ENCODE data around the gene GRIA1. TPM values are rescaled to one million over a fixed set of nuclear protein-coding genes. Genes with fewer than 3 reads are reported as not detected.

GRIA1 gene
- total RNA-seq, 4 donors from 2014 or later = 0.12 to 0.19 TPM; not detected in 2

DNA sequence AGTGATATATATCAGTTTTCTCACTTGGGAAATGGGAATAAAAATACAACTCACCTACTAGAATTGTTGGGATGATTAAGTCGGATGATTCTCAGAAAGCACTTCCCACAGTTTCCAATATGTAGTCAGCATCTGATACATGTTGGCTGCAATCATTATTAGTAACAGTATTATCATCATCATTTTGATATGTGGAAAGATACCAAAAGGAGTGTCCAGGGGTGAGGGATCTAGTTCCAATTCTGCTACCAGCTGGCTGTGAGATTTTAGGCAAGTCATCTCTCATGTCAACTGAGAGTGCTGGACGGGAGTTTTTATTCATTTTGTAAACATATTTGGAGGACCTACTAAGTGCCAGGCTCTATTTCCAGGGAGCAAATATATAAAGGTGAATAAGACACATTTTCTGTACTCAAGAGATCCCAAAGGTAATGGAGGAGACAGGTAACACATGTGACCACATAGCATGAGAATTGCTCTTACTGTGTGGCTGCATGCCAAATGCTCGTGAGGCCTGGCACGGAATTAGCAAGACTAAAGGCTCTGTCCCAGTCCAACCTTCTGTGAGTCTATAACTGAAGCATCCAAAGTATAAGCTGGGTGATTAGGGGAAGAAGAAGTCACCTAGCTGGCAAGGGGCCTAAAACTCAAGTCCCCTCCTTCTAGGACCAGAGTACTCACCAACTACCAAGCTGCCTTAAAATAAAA lies 83.0 kb downstream of the GRIA1 start:
- H3K36me3 ChIP-seq = no peaks in the 10 kb centered on the region
- intact Hi-C loops (cut with DNase I) = no loop called here
- H3K4me1 ChIP-seq = no peaks in the 10 kb centered on the region
- H3K27ac ChIP-seq = no peak overlapping the region
- DNase-seq = no peak
- TF ChIP-seq, protein P1, sequence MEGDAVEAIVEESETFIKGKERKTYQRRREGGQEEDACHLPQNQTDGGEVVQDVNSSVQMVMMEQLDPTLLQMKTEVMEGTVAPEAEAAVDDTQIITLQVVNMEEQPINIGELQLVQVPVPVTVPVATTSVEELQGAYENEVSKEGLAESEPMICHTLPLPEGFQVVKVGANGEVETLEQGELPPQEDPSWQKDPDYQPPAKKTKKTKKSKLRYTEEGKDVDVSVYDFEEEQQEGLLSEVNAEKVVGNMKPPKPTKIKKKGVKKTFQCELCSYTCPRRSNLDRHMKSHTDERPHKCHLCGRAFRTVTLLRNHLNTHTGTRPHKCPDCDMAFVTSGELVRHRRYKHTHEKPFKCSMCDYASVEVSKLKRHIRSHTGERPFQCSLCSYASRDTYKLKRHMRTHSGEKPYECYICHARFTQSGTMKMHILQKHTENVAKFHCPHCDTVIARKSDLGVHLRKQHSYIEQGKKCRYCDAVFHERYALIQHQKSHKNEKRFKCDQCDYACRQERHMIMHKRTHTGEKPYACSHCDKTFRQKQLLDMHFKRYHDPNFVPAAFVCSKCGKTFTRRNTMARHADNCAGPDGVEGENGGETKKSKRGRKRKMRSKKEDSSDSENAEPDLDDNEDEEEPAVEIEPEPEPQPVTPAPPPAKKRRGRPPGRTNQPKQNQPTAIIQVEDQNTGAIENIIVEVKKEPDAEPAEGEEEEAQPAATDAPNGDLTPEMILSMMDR (IDR thresholded peaks at IDR 0.05) = no peak
- TF ChIP-seq POLR2A (IDR thresholded peaks at IDR 0.05) = no peak
- no peak overlapping the region for H3K4me3 ChIP-seq
- H3K9me3 ChIP-seq = no peaks in the 10 kb centered on the region
- 54 to 74% methylated on average over 4 of the region's 4 CpGs for WGBS, 2 donors
- H3K27me3 ChIP-seq = no peaks in the 10 kb centered on the region

DNA sequence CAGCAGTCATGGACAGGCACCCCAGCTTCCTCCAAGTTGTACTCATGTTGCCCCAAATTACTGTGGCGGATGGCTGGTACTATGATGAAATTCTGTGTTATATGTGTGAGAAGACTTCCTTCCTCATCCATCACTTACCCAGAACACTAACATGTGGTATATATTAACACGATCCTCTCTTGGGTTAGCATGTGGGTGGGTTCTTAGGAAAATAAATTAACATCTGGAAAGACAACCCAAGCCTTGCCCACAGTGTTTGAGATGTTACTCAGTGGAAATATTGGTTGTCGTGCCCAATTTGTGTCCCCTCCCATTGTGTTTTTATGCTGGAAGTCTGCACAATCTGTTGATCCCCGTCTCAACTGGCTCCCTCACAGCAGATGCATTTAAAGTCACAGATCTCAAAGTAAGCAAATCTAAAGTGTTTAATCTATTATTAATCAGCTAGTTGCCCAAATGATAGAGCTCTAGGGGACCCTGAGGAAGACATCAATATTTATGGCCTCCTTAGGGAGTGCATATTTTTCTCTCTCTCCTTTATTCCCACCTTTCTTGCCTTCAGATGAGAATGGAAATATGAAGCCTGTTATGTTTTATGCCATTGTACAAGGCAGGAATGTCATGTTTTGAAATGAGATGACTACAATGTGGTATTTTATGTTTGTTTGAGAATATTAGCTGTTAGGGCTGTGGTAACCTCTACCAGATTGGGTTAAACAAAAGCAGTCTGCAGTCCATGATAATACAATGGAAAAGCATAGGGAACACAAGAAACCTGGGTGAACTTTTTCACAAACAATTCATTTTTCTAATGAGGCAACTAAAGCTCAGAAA lies 93.9 kb downstream of the GRIA1 start:
- Histone ChIP-seq H3K4me1 (no peaks in the 10 kb centered on the region), H3K4me3 (no peak overlapping the region), H3K27ac (no peak overlapping the region), H3K36me3 (no peaks in the 10 kb centered on the region), H3K27me3 (no peaks in the 10 kb centered on the region), H3K9me3 (no peaks in the 10 kb centered on the region)
- WGBS, 2 donors = 46 to 47% methylated on average over 4 of the region's 4 CpGs
- TF ChIP-seq, protein P1 (IDR thresholded peaks at IDR 0.05) = no peak
- TF ChIP-seq POLR2A (IDR thresholded peaks at IDR 0.05) = no peak
- intact Hi-C loops (cut with DNase I) = no loop called here
- no peak for DNase-seq

DNA sequence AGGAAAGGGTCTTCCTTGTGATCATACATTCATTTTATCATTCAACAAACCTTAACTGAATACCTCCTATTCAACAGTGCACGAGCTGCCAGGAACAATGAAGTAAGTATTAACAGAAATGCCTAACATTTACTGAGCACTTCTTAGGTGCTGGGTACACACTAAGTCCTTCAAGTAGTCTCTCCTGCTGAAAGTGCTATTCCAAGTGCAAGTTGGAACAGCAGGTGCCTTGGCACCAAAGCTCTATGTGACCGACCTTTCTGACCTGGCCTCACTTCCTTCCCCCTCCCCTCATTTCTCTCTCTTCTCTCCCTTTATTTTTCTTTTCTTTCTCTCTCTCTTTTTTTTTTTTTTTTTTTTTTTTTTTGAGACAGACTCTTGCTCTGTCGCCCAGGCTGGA lies 94.5 kb downstream of the GRIA1 start:
- WGBS, 2 donors = 63 to 64% methylated on average over 2 to 3 of the region's 3 CpGs
- intact Hi-C loops (cut with DNase I) = no loop called here
- no peak for DNase-seq
- H3K4me1 ChIP-seq = no peaks in the 10 kb centered on the region
- no peak overlapping the region for H3K27ac ChIP-seq
- H3K4me3 ChIP-seq = no peak overlapping the region
- no peaks in the 10 kb centered on the region for H3K27me3 ChIP-seq
- H3K9me3 ChIP-seq = no peaks in the 10 kb centered on the region
- TF ChIP-seq POLR2A (IDR thresholded peaks at IDR 0.05) = no peak
- no peaks in the 10 kb centered on the region for H3K36me3 ChIP-seq

DNA sequence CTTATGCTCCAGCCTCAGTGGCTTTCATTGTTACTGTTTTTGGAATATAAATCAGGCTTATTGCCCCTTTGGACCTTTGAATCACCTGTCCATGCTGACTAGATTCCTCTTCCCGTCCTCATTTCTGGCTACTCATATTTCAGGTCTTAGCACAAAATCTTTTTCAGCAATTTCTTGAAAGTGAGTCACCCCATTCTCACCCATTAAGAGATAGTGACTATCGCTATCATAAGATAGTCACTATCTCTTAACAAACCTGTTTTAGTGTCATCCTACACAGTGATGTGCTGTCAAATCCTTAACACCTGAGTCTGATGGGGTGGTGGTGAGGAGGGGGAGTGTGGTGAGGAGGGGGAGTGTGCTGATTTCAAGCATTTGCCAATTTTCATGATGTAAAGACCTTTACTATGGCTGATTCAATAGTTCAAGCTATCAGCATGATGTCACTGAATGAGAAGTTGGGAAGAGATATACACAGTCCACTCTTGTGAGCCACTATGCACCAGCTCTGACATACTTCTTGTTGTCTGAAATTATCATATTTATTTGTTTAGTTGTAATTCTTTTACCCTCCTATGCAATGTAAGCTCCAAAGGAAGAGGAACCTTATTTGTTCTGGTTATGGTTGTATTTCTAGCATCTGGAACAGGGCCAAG lies 95.3 kb downstream of the GRIA1 start:
- TF ChIP-seq, protein P1 (IDR thresholded peaks at IDR 0.05) = no peak
- TF ChIP-seq POLR2A (IDR thresholded peaks at IDR 0.05) = no peak
- Histone ChIP-seq H3K36me3 (no peaks in the 10 kb centered on the region), H3K27me3 (no peaks in the 10 kb centered on the region), H3K27ac (no peak overlapping the region), H3K9me3 (no peaks in the 10 kb centered on the region), H3K4me1 (no peaks in the 10 kb centered on the region), H3K4me3 (no peak overlapping the region)
- intact Hi-C loops (cut with DNase I) = no loop called here
- no peak for DNase-seq
- WGBS, 2 donors = 62 to 79% methylated on average over 2 of the region's 2 CpGs

DNA sequence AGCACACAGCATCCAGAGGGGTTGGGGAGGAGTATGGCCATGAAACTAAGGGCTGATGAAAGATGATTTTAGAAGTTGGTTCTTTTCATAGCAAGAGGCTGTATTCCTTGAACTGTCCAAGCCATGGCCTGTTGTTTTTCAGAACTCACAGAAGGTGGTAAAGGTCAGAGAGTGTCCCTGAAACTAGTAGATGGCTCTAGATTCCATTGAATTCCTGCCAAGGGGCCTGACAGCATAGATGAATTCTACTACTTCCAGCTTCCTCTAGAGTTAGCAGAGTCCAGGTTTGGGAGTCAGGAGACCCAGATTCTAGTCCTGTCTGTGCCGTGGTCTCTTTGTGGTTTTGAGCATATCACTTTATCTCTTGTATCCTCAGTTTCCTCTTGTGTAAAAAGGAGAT lies 101.6 kb downstream of the GRIA1 start:
- TF ChIP-seq, protein P1 (IDR thresholded peaks at IDR 0.05) = no peak
- no peak for TF ChIP-seq POLR2A (IDR thresholded peaks at IDR 0.05)
- WGBS, 2 donors = 59 to 85% methylated on average over 1 of the region's 1 CpG
- no peaks in the 10 kb centered on the region for H3K27me3 ChIP-seq
- H3K4me1 ChIP-seq = no peaks in the 10 kb centered on the region
- DNase-seq = no peak
- no peaks in the 10 kb centered on the region for H3K36me3 ChIP-seq
- no peak overlapping the region for H3K27ac ChIP-seq
- no peaks in the 10 kb centered on the region for H3K9me3 ChIP-seq
- H3K4me3 ChIP-seq = no peak overlapping the region
- intact Hi-C loops (cut with DNase I) = no loop called here
